PC-3 (cell line): ENCODE data around the gene C1orf210.

Source experiments
- CTCF ChIP-seq: fragments of 300-600 bp; sonication (generic); conservative IDR thresholded peaks from 2 replicates; pipeline ENCODE4 v1.5.1; 2017; ENCODE audit warnings: antibody characterized with exemption, low read depth, mild to moderate bottlenecking, low read length
- EZH2 ChIP-seq: fragments of 300-600 bp; sonication (generic); IDR thresholded peaks from one replicate; pipeline ENCODE4 v1.6.1; 2017; ENCODE audit warnings: antibody characterized with exemption, mild to moderate bottlenecking, low read length; ENCODE audit not compliant: unreplicated experiment

- TF ChIP-seq EZH2, result no peak
- no peak for TF ChIP-seq CTCF
Measured at GRCh38 chr1:43267291-43267805, 18.0 kb downstream of the C1orf210 start.
